IPS DF 6.9 (cell line): ENCODE data around the gene PDE5A.

Experiments used
- DNase-seq: peaks from one replicate; pipeline ENCODE4 v3.0.0-alpha.2; 2013; ENCODE audit warnings: low read depth, low spot score
- H3K27ac ChIP-seq: one replicate; pipeline ENCODE4 v1.5.1; 2013; ENCODE audit warnings: low read length, control low read depth
- H3K27me3 ChIP-seq: 2 replicates; pipeline ENCODE4 v1.6.1; 2013; ENCODE audit warnings: mild to moderate bottlenecking, low read length; ENCODE audit not compliant: control insufficient read depth, insufficient read depth
- H3K36me3 ChIP-seq: 2 replicates; pipeline ENCODE4 v1.6.1; 2013; ENCODE audit warnings: low read length; ENCODE audit not compliant: control insufficient read depth, insufficient read depth
- H3K4me1 ChIP-seq: 2 replicates; pipeline ENCODE4 v1.6.1; 2013; ENCODE audit warnings: low read length; ENCODE audit not compliant: control insufficient read depth, insufficient read depth
- H3K4me3 ChIP-seq: 2 replicates; pipeline ENCODE4 v1.5.1; 2013; ENCODE audit warnings: mild to moderate bottlenecking, low read length
- H3K9me3 ChIP-seq: 2 replicates; pipeline ENCODE4 v1.6.1; 2013; ENCODE audit warnings: low read length, inconsistent platforms; ENCODE audit not compliant: control insufficient read depth, insufficient read depth
- WGBS: extraction: QIAGEN DNeasy Blood & Tissue Kit; methylation state at CpG from one replicate; pipeline ENCODE4 v1.1.7; 2013; ENCODE audit warnings: mixed read lengths, missing lambda C conversion rate; ENCODE audit not compliant: insufficient read length, insufficient coverage; 5-methylcytosine and 5-hydroxymethylcytosine counted together

Gene PDE5A

GRCh38 chr4:119525005-119525749 lies 103.4 kb downstream of the PDE5A start:
- Histone ChIP-seq H3K36me3 (no peaks in the 10 kb centered on the region), H3K27me3 (no peaks in the 10 kb centered on the region), H3K9me3 (no peaks in the 10 kb centered on the region), H3K27ac (no peak overlapping the region), H3K4me1 (no peaks in the 10 kb centered on the region; the same call in 1 of the 2 replicates), H3K4me3 (no peak overlapping the region)
- no CpG with 5 or more reads among the region's 5 CpGs for WGBS
- no peak for DNase-seq

GRCh38 chr4:119523399-119523798 lies 105.2 kb downstream of the PDE5A start:
- no peaks in the 10 kb centered on the region; the same call in 1 of the 2 replicates for H3K4me1 ChIP-seq
- DNase-seq, result no peak
- H3K9me3 ChIP-seq, result no peaks in the 10 kb centered on the region
- no peak overlapping the region for H3K4me3 ChIP-seq
- H3K27ac ChIP-seq, result no peak overlapping the region
- H3K27me3 ChIP-seq, result no peaks in the 10 kb centered on the region
- no peaks in the 10 kb centered on the region for H3K36me3 ChIP-seq

GRCh38 chr4:119521268-119521667 lies 107.3 kb downstream of the PDE5A start:
- WGBS, result no CpG with 5 or more reads among the region's 4 CpGs
- H3K27ac ChIP-seq, result no peak overlapping the region

GRCh38 chr4:119518915-119519410 lies 109.6 kb downstream of the PDE5A start:
- Histone ChIP-seq H3K27me3 (no peaks in the 10 kb centered on the region), H3K27ac (no peak overlapping the region), H3K4me3 (no peak overlapping the region), H3K4me1 (no peaks in the 10 kb centered on the region), H3K9me3 (no peaks in the 10 kb centered on the region), H3K36me3 (peaks cover 2% of the 10 kb centered on the region; the same call in 1 of the 2 replicates)
- no peak for DNase-seq
- no CpG with 5 or more reads among the region's 3 CpGs for WGBS

More at GRCh38 chr4:119521268-119521667, 107.3 kb downstream of the PDE5A start:
- Histone ChIP-seq H3K9me3 (no peaks in the 10 kb centered on the region), H3K36me3 (no peaks in the 10 kb centered on the region), H3K4me1 (no peaks in the 10 kb centered on the region), H3K27me3 (no peaks in the 10 kb centered on the region), H3K4me3 (no peak overlapping the region)
- DNase-seq, result no peak

GRCh38 chr4:119518230-119518892 lies 110.2 kb downstream of the PDE5A start:
- Histone ChIP-seq H3K4me1 (no peaks in the 10 kb centered on the region), H3K36me3 (peaks cover 2% of the 10 kb centered on the region; the same call in 1 of the 2 replicates), H3K27ac (no peak overlapping the region), H3K4me3 (no peak overlapping the region), H3K27me3 (no peaks in the 10 kb centered on the region), H3K9me3 (no peaks in the 10 kb centered on the region)
- WGBS, result no CpG with 5 or more reads among the region's 3 CpGs
- DNase-seq, result no peak

GRCh38 chr4:119517361-119518229 lies 111.0 kb downstream of the PDE5A start:
- H3K36me3 ChIP-seq, result peaks cover 2% of the 10 kb centered on the region; the same call in 1 of the 2 replicates
- no peaks in the 10 kb centered on the region for H3K9me3 ChIP-seq
- no peak overlapping the region for H3K4me3 ChIP-seq
- H3K27ac ChIP-seq, result no peak overlapping the region
- WGBS, result no CpG with 5 or more reads among the region's 2 CpGs
- H3K27me3 ChIP-seq, result no peaks in the 10 kb centered on the region
- no peak for DNase-seq
- H3K4me1 ChIP-seq, result no peaks in the 10 kb centered on the region

- Histone ChIP-seq H3K36me3 (peaks cover 2% of the 10 kb centered on the region; the same call in 1 of the 2 replicates), H3K27me3 (no peaks in the 10 kb centered on the region), H3K4me3 (no peak overlapping the region), H3K9me3 (no peaks in the 10 kb centered on the region), H3K4me1 (no peaks in the 10 kb centered on the region), H3K27ac (no peak overlapping the region)
- no peak for DNase-seq
- WGBS, result no CpG with 5 or more reads among the region's 2 CpGs
These were observed 116.2 kb downstream of the PDE5A start for GRCh38 chr4:119512398-119512797.

- no peak overlapping the region for H3K27ac ChIP-seq
- no peaks in the 10 kb centered on the region for H3K27me3 ChIP-seq
- H3K4me1 ChIP-seq, result no peaks in the 10 kb centered on the region
- no peak for DNase-seq
- H3K36me3 ChIP-seq, result peaks cover 2% of the 10 kb centered on the region; the same call in 1 of the 2 replicates
- no peak overlapping the region for H3K4me3 ChIP-seq
- WGBS, result no CpG with 5 or more reads among the region's 4 CpGs
- no peaks in the 10 kb centered on the region for H3K9me3 ChIP-seq
These were observed 118.0 kb downstream of the PDE5A start for GRCh38 chr4:119510395-119511149.

GRCh38 chr4:119508281-119508680 lies 120.3 kb downstream of the PDE5A start:
- Histone ChIP-seq H3K27ac (no peak overlapping the region), H3K36me3 (no peaks in the 10 kb centered on the region; the same call in 1 of the 2 replicates), H3K27me3 (no peaks in the 10 kb centered on the region), H3K4me1 (no peaks in the 10 kb centered on the region), H3K4me3 (no peak overlapping the region), H3K9me3 (no peaks in the 10 kb centered on the region)
- WGBS, result no CpG with 5 or more reads among the region's 1 CpG
- DNase-seq, result no peak
